Mucosa of descending colon (tissue), 3 donors: Measurements from ENCODE around the gene SAMD11. TPM values are rescaled to one million over a fixed set of nuclear protein-coding genes. Genes with fewer than 3 reads are reported as not detected.

Source experiments
- ATAC-seq: fragments of 200-7000 bp; cut with Tn5 transposase; one replicate; pipeline ENCODE4 v1.9.1; 2020; ENCODE audit warnings: mild to moderate bottlenecking, moderate library complexity
- DNase-seq, 3 donors: peaks; one replicate each; pipeline ENCODE4 v3.0.0-alpha.2; 2020
- H3K36me3 ChIP-seq: fragments of 200-600 bp; one replicate; pipeline ENCODE4 v1.8.0; 2021; ENCODE audit warnings: low read depth, mild to moderate bottlenecking
- H3K4me1 ChIP-seq: fragments of 200-600 bp; one replicate; pipeline ENCODE4 v1.8.0; 2021; ENCODE audit warnings: low read depth, mild to moderate bottlenecking
- H3K4me3 ChIP-seq: fragments of 200-600 bp; one replicate; pipeline ENCODE4 v1.8.0; 2021; ENCODE audit warnings: mild to moderate bottlenecking
- H3K9me3 ChIP-seq: fragments of 200-600 bp; one replicate; pipeline ENCODE4 v1.8.0; 2021; ENCODE audit warnings: mild to moderate bottlenecking
- CTCF ChIP-seq: fragments of 200-600 bp; IDR thresholded peaks from one replicate; pipeline ENCODE4 v1.8.0; 2022; ENCODE audit warnings: antibody characterized with exemption, mild to moderate bottlenecking
- intact Hi-C, 2 donors: fragments of 100-400 bp; cut with DNase I in 1 of 2; cut with micrococcal nuclease in 1 of 2; formaldehyde crosslinking; loops; one replicate each; pipeline versions ENCODE4 v1.11.0 to v1.11.1; 2022; cut with DNase I, micrococcal nuclease
- total RNA-seq, 3 donors: library from RNA; stranded (reverse); fragmentation: NEBNext Ultra II Directional in 2 of 3; extraction: Animal tissue kit (Norgen Biotek cat#: 25700) in 2 of 3; gene quantifications; one replicate each; pipeline versions ENCODE4 v1.2.1 to v1.2.4, GENCODE V29; 2021 to 2023
- donor health status: DM: no; HTN: no; CAD: no; lungs with moderate emphysema.
- donor health status: DM: no; HTN: no; CAD: no.
- donor health status: DM: no; HTN: yes; CAD: no.

Gene SAMD11
- total RNA-seq, 3 donors from 2014 or later: 2.2 to 4.3 (median 2.7) TPM

- ATAC-seq (no peak), DNase-seq (no peak)
- Histone ChIP-seq H3K36me3 (no peaks in the 10 kb centered on the region), H3K4me1 (peaks cover 17% of the 10 kb centered on the region), H3K4me3 (no peak overlapping the region), H3K9me3 (no peaks in the 10 kb centered on the region)
- intact Hi-C loops: no loop called here
- no peak for TF ChIP-seq CTCF
These were observed 41.2 kb downstream of the SAMD11 start for GRCh38 chr1:964691-965525.

DNA sequence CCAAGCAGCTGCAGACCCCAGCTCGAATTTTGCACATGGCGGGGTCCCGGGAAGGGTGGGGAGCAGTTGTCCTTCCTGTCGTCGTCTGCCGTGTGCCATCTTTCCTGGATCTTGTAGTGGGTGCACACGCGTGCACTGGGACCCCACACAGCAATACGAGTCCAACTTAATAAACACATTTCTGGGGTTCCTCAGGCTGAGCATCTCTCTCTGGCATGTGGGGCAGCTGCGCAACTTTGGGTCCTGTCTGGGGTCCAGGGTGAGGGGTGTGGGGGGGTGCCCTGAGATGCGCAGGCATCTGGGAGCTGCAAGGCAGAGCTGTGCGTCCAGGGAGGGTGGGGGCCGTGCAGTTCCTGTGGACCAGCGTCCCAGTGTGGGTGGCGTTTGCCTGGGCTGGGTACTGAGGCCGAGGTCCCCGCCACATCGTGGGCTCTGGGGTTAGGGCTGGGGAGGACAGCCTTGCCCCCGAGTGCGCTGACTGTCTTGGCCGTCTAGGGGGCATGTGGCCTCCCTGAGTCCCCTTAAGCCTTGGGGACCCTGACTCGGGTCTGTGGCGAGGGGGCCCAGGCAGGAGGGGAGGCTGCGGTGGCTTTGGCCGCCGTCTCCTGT, 41.9 kb downstream of the SAMD11 start:
- ATAC-seq (no peak), DNase-seq (no peak)
- TF ChIP-seq CTCF: no peak
- peaks cover 17% of the 10 kb centered on the region for H3K4me1 ChIP-seq
- H3K4me3 ChIP-seq: no peak overlapping the region
- H3K9me3 ChIP-seq: no peaks in the 10 kb centered on the region
- H3K36me3 ChIP-seq: no peaks in the 10 kb centered on the region
- intact Hi-C loops: no loop called here

DNA sequence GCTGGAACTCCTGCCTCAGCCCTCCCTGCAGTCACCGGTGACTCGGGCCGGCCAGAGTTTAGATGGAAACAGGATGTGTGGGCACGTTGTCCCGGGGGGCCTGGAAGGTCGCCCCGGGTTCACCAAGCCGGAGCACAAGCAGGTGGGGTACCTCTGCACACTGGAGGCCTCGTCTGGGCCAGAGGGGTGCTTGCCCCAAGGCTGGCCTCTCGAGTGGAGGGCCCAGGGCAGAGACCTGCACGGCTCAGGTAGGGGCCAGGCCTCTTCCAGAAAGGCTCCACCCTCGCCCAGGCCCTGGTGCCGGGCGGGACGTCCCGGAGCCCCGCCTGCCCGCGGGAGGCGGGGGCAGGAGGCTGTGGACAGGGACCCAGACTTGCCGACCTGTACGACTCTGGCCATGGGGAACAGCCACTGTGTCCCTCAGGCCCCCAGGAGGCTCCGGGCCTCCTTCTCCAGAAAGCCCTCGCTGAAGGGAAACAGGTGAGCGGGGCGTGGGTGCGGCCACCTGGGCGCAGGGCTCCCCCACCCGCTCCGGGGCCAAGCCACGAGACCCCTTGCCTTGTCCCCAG, 42.5 kb downstream of the SAMD11 start, which contains the start of gene PLEKHN1:
PLEKHN1 (plus strand) TSS at position 348 of the 569 bp plus-strand sequence; CDS start at position 398, 50 bp downstream.
- Histone ChIP-seq H3K4me1 (peaks cover 17% of the 10 kb centered on the region), H3K36me3 (no peaks in the 10 kb centered on the region), H3K4me3 (peak within 1 kb of the TSS; percentile 30), H3K9me3 (no peaks in the 10 kb centered on the region)
- intact Hi-C loops: no loop called here
- peak in 2 of 3 donors; percentile 40 to 61 for DNase-seq
- no peak for TF ChIP-seq CTCF
- peak; percentile 83 for ATAC-seq

DNA sequence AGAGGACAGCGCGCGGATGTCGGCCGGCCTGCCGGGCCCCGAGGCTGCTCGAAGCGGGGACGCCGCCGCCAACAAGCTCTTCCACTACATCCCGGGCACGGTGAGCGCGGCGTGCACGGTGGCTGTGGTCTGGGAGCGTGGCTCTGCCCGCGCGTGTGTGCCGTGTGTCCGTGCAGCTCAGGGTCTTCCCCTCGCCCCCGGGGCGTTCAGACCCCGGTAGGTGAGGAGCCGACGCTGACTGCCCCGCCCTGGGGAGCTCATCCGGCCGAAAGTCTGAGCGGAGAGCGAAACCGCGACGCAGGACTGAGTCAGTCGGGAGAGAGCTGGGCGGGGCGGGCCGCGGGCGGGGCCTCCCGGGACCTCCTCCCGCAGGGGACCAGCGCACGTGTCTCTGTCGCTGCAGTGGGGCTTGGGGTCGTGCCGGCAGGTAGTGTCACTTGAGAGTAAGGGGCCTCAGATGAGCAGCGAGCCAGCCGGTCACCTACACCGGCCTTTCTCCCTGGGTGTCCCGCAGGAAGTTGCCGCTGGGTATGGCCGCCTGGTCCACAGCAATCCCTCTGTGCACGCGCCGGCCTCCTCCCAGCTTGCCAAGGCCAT, 43.1 kb downstream of the SAMD11 start:
- TF ChIP-seq CTCF: no peak
- intact Hi-C loops: no loop called here
- Histone ChIP-seq H3K4me1 (peaks cover 14% of the 10 kb centered on the region), H3K9me3 (no peaks in the 10 kb centered on the region), H3K36me3 (no peaks in the 10 kb centered on the region), H3K4me3 (peak overlapping the region; percentile 30)
- peak; percentile 82 to 89 (median 85) for DNase-seq
- peak; percentile 90 for ATAC-seq

DNA sequence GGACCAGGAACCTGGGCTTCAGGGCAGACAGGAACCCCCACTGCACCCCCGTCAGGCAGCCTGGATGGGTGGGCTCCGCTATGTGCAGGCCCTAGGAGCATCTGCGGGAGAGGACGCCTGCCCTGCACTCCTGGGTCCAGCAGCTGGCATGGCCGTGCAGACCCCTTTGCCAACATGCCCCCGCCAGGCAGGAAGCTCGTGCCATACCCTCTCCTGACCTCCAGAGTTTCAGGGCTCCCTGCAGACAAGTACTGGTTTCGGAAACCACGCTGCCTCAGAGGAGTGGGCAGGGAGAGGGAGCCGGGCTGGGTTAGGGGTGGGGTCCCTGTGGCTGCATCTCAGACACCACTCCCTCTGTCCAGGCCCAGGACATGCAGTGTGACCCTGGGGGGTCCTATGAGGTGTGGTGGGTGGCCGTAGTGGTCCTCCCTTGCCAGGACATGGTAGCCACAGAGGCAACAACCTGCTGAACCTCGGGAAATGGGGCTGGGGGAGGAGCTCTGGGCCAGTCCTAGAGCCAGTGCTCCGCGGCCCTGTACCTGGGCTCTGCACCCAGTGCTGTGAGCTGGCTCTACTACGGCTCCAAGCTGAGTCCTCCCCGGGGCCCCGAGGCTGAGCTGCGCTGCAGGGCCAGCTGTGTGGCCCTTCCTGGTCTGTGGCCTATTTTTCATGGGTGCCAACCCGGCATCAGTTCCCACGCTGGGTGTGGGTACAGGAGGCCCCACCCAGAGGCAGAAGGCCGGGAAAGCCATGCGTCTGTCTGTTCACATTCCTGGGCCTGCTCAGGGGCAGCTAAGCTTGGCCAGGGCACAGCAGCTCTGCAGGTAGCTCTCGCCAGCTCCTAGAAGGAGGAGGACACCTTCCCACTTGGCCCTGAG, 44.0 kb downstream of the SAMD11 start:
- H3K4me1 ChIP-seq: peaks cover 14% of the 10 kb centered on the region
- ATAC-seq (no peak), DNase-seq (peak in 1 of 3 donors; percentile 30)
- intact Hi-C loops: no loop called here
- no peaks in the 10 kb centered on the region for H3K9me3 ChIP-seq
- TF ChIP-seq CTCF: no peak
- H3K4me3 ChIP-seq: no peak overlapping the region
- H3K36me3 ChIP-seq: no peaks in the 10 kb centered on the region
